Measurements from ENCODE around the gene LTK.
A peak's percentile ranks its signal among the peaks of the same experiment; 100 is the strongest.

LTK gene

GRCh38 chr15:41513506-41514227 lies at the start of gene LTK:
Gene LTK, minus strand, starts transcription at chr15:41513827. Its CDS starts 118 bp downstream, at chr15:41513709.
- peak in 1 of 2 donors; percentile 34 for DNase-seq

GRCh38 chr15:41562784-41563198 lies 49.2 kb upstream of the LTK start:
- DNase-seq: no peak

- no peak for DNase-seq
These were observed 48.6 kb upstream of the LTK start for GRCh38 chr15:41562244-41562643.

DNA sequence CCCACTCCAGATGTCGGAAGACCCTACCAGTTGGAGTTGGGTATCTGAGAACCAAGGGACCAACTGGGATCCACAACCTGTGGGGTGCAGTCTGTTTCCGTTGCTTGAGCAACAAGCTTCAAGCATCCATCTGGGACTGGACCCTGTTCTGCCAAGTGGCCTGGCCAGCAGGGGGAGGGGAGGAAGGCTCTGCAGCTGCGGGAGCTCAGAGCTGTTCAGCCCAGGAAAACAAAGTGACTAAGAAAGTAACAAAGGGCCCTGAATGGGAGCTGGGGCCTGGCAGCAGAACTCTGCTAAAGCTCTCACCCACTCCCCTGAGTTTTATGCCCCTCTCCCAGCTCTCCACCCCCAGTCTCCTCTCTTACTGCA lies 48.1 kb upstream of the LTK start:
- no peak for DNase-seq

DNA sequence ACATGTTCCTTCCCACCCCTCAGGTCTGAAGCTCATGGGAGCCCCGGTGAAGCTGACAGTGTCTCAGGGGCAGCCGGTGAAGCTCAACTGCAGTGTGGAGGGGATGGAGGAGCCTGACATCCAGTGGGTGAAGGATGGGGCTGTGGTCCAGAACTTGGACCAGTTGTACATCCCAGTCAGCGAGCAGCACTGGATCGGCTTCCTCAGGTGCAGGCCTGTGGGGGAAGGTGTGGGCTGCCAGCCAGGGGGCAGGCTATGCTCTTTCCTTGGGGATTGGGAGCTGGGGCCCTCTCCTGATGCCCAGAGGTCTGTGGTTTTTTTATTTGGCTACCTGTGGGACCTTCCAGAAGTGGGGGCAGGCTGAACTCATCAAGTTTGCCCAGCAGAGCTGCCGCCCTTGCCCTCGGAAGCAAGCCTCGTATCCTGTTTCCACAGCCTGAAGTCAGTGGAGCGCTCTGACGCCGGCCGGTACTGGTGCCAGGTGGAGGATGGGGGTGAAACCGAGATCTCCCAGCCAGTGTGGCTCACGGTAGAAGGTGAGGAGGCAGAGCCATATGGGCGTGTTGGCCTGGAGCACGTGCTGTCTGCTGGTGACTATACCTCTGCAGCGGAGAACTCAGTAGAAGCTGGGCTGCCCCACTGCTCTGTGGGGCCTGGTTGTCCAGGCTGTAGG lies 47.6 kb upstream of the LTK start:
- no peak for DNase-seq

DNA sequence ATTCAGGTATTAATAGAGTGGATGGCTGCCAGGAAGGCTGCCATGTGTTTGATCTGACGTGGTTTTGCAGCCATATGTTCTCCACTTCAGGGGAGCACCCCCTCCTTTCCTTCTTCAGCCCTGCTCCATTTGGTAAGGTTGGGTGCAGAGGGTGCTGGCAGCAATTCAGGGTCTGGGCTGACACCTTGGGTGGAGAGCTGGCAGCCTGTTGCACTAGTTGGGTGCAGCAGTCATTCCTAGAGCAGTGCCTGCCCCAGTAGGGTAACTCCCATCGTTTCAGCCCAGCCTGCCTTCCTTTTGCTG lies 46.9 kb upstream of the LTK start:
- DNase-seq: no peak

GRCh38 chr15:41559239-41559782 lies 45.7 kb upstream of the LTK start:
- no peak for DNase-seq

- DNase-seq: peak; percentile 49 to 71
These were observed 45.0 kb upstream of the LTK start, which contains the start of gene TYRO3 for GRCh38 chr15:41558400-41559238. Gene TYRO3, plus strand, starts transcription at chr15:41559212. Its CDS starts 46 bp downstream, at chr15:41559258.

DNA sequence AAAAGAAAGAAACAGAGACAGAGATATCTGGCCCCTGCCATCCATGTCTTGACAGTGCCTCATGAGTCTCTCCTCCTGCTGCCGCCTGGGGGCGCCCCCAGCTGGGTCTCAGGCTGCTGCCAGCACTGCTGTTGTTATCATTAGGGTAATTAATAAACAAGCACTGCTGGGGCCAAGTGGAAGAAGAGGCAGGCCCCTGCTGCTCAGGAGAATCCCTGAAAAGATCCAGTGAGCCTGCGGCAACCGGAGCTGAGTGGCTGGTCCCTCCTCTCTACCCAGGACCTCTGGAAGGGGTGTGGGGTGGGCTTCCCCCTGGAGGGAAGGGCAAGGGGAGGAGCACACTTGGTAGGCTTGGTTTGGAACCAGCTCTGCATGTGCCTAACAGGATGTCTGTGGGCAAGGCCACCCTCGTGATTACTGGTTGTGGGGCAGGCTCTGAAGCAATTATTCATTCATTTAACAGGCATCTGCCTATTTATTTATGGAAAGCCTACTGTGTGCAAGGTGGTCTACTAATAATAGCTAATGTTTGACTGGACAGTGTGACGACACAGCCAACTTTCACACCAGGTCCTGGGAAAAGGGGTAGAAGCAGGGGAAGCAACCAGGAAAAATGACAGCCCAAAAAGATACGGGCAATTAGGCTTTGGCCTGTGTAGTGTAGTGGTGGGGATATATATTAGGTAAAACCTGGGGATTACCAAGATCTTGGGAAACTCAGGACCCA lies 44.2 kb upstream of the LTK start:
- peak; percentile 70 to 81 for DNase-seq

- no peak for DNase-seq
These were observed 43.0 kb upstream of the LTK start for GRCh38 chr15:41556677-41557076.

- DNase-seq: no peak
These were observed 41.3 kb upstream of the LTK start for GRCh38 chr15:41554915-41555314.

DNA sequence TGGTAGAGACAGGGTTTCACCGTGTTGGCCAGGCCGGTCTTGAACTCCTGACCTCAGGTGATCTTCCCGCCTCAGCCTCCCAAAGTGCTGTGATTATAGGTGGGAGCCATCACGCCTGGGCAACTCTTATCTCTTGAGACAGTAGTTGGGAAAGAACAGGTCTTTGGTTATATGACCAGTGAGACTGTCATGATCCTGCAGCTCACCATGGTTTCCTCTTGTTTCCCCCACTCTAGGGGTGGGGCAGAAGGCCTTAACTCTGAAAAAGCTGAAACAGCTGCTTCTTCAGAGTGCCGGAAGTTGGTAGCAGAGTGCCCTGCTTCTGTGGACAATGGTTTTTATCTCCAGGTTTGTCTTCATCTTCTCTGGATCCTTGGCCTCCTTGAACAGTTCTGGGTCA lies 40.7 kb upstream of the LTK start:
- DNase-seq: no peak

DNA sequence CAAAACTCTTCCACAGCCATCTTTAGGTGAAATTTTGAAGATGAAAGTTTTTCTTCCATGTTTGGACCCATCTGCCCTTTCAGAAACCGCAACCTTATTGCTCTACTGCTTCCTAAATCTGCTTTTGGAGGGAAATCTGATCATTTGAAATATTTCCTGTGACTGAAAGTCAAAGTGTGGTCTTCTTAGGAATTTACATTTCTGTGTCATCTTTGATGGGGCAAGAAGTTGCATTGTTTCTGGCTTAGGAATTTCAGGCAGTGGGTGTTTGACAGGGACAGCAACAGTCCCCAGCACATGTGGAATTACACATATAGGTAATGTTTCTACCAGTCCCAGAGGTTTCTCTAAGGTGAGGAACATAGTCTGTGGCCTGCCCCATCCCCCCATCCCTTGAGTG lies 40.1 kb upstream of the LTK start:
- no peak for DNase-seq

GRCh38 chr15:41550066-41550775 lies 36.6 kb upstream of the LTK start:
- no peak for DNase-seq

DNA sequence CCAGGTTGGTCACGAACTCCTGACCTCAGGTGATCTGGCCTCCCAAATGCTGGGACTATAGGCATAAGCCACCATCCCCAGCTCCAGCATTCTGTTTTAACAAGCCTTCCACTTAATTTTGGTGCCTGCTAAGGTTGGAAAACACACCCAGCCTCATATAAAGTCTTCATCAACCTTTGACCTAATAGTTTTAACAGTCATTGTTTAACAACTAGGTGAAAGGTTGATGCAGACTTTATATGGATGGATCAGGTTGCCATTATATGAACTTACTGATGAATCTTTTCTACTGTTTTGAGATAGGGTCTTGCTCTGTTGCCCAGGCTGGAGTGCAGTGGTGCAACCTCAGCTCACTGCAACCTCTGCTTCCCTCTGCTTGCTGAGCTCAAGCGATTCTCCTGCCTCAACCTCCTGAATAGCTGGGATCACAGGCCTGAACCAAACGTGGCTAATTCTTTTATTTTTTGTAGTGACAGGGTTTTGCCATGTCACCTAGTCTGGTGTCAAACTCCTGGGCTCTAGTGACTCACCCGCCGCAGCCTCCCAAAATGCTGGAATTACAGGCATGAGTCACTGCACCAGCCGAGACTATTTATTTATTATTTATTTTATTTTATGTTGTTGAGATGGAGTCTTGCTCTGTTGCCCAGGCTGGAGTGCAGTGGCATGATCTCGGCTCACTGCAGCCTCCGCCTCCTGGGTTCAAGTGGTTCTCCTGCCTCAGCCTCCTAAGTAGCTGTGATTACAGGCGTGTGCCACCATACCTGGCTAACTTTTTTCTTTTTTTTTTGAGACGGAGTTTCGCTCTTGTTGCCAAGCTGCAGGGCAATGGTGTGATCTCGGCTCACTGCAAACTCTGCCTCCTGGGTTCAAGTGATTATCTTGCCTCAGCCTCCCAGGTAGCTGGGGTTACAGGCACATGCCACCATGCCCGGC lies 33.5 kb upstream of the LTK start:
- DNase-seq: no peak

GRCh38 chr15:41545218-41545617 lies 31.6 kb upstream of the LTK start:
- no peak for DNase-seq

- DNase-seq: peak; percentile 18 to 20
These were observed 31.0 kb upstream of the LTK start for GRCh38 chr15:41544650-41545015.

GRCh38 chr15:41543521-41543870 lies 29.9 kb upstream of the LTK start:
- no peak for DNase-seq

DNA sequence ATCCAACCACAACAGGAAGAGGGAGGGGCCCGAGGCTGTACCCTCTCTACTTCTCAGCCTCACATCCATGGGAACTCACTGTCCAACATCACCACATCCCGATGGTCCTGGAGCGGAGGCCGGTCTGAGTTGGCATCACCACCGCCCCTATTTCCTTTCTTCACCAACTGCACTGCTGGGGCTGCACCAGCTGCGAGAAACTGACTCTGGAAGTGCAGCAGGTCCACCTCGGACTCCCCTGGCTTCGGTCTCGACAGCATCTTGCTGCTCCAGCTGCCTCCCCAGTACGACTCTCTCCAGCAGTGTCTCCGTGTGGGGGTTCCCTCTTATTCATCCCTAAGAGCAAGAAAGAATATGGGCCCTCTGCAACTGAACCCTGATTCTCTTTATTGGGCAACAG lies 23.2 kb upstream of the LTK start:
- no peak for DNase-seq

DNA sequence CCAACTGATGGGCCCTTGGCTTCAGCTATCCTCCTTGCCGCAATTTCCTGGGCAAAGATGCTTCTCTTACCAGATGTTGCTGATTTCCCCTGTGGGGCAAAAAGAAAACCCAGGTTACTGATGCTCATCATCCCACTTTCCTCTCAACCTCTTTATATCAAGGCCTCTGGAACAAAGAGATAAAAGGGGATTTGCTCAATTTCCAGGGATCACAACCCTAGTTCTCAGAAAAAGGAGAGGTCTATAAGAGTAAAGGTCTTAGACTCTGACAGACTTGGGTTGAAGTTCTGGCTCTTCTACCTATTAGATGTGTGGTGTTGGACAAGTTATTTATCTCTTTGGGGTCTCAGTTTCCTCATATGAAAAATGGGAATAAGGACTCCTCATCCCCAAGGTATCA lies 21.9 kb upstream of the LTK start:
- no peak for DNase-seq

DNA sequence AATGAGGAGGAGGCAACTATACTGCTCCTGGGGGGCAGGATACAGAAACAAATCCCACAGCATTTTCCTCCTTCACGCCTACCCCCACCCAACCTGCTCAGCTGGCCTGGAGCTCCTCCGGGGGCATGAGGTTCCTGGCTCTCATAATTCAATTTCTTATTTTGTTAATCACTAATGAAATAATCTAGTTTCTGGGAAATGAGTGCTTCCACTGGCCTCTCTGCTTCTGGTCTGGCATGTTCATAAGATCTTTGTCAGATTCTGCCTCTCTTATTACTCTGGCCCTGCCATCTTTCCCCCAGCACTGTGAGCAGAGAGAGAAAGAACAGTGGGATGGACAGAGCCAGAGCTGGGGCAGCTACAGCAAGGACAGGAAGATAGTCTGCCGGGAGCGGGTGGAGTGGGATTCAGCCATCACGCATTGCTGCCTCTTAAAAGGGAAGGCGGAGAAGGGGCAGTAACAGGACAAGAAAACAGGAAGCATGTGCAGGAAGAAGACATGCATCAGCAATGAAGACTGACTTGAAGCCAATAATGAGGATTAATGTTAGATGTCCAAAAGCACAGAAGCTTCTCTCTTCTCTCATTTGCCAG lies 16.8 kb upstream of the LTK start:
- no peak for DNase-seq
